Measurements from ENCODE around the gene FAM47C.

- TF ChIP-seq, protein P1, sequence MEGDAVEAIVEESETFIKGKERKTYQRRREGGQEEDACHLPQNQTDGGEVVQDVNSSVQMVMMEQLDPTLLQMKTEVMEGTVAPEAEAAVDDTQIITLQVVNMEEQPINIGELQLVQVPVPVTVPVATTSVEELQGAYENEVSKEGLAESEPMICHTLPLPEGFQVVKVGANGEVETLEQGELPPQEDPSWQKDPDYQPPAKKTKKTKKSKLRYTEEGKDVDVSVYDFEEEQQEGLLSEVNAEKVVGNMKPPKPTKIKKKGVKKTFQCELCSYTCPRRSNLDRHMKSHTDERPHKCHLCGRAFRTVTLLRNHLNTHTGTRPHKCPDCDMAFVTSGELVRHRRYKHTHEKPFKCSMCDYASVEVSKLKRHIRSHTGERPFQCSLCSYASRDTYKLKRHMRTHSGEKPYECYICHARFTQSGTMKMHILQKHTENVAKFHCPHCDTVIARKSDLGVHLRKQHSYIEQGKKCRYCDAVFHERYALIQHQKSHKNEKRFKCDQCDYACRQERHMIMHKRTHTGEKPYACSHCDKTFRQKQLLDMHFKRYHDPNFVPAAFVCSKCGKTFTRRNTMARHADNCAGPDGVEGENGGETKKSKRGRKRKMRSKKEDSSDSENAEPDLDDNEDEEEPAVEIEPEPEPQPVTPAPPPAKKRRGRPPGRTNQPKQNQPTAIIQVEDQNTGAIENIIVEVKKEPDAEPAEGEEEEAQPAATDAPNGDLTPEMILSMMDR (conservative IDR thresholded peaks at IDR 0.05; ENCODE audit: low read length), result no peak
- TF ChIP-seq EZH2phosphoT487 (IDR thresholded peaks at IDR 0.05; ENCODE audit: borderline replicate concordance, low read depth, low read length), result no peak
Measured at GRCh38 chrX:37010496-37010895, 2.3 kb downstream of the FAM47C start.

Data from OCI-LY7 (cell line).